IPS-11a (cell line): ENCODE measurements around the gene SPRR2A.
"Not testable (repeated sequence)": the region's sequence is repeated elsewhere in the genome, so short reads cannot be mapped to it uniquely, and the experiment has no call there.

Experiments used
- H3K4me3 ChIP-seq: one replicate; pipeline ENCODE4 v1.5.1; 2013; ENCODE audit warnings: low read depth, low read length, control low read depth

Gene SPRR2A

GRCh38 chr1:153057375-153057774, at the start of gene SPRR2A:
Gene SPRR2A (minus strand): TSS chr1:153057512. CDS start chr1:153056735, 777 bp downstream.
- no peak within 1 kb of the TSS for H3K4me3 ChIP-seq

- H3K4me3 ChIP-seq, result no peak overlapping the region
These were observed 42.9 kb upstream of the SPRR2A start for GRCh38 chr1:153100245-153100644.

GRCh38 chr1:153099461-153100045, 42.2 kb upstream of the SPRR2A start:
- no peak overlapping the region for H3K4me3 ChIP-seq

- H3K4me3 ChIP-seq, result no peak overlapping the region
These were observed 38.5 kb upstream of the SPRR2A start for GRCh38 chr1:153095764-153096163.

GRCh38 chr1:153094426-153094825, 37.1 kb upstream of the SPRR2A start, which contains the start of gene SPRR2E:
Gene SPRR2E (minus strand): TSS chr1:153094526. CDS start chr1:153093751, 775 bp downstream.
- H3K4me3 ChIP-seq, result no peak within 1 kb of the TSS

GRCh38 chr1:153087652-153088051, 30.3 kb upstream of the SPRR2A start:
- no peak overlapping the region for H3K4me3 ChIP-seq

- H3K4me3 ChIP-seq, result no peak overlapping the region
These were observed 24.4 kb upstream of the SPRR2A start for GRCh38 chr1:153081736-153082135.

GRCh38 chr1:153072806-153073726, 15.8 kb upstream of the SPRR2A start:
- no peak overlapping the region for H3K4me3 ChIP-seq

GRCh38 chr1:153071511-153071910, 14.2 kb upstream of the SPRR2A start, which contains the start of gene SPRR2B:
Gene SPRR2B (minus strand): TSS chr1:153071611. CDS start chr1:153070839, 772 bp downstream.
- no peak within 1 kb of the TSS for H3K4me3 ChIP-seq

GRCh38 chr1:153070243-153070642, 12.9 kb upstream of the SPRR2A start:
- H3K4me3 ChIP-seq, result no peak overlapping the region

- no peak overlapping the region for H3K4me3 ChIP-seq
These were observed 1.8 kb upstream of the SPRR2A start for GRCh38 chr1:153058826-153059784.

GRCh38 chr1:153058154-153058553, 842 bp upstream of the SPRR2A start:
- no peak overlapping the region for H3K4me3 ChIP-seq

- H3K4me3 ChIP-seq, result not testable (repeated sequence)
These were observed 1.2 kb downstream of the SPRR2A start for GRCh38 chr1:153056111-153056510.

GRCh38 chr1:153049211-153049610, 8.1 kb downstream of the SPRR2A start:
- H3K4me3 ChIP-seq, result no peak overlapping the region

- H3K4me3 ChIP-seq, result no peak within 1 kb of the TSS
These were observed 16.2 kb downstream of the SPRR2A start, which contains the start of gene SPRR2D for GRCh38 chr1:153040950-153041631. Gene SPRR2D (minus strand): TSS chr1:153041120. CDS start chr1:153040346, 774 bp downstream.

- H3K4me3 ChIP-seq, result no peak overlapping the region
These were observed 22.1 kb downstream of the SPRR2A start for GRCh38 chr1:153035211-153035610.

- no peak overlapping the region for H3K4me3 ChIP-seq
These were observed 24.5 kb downstream of the SPRR2A start for GRCh38 chr1:153032677-153033308.

- H3K4me3 ChIP-seq, result no peak overlapping the region
These were observed 25.2 kb downstream of the SPRR2A start for GRCh38 chr1:153032073-153032472.

- H3K4me3 ChIP-seq, result no peak within 1 kb of the TSS
These were observed 26.4 kb downstream of the SPRR2A start, which contains the start of gene SPRR1B for GRCh38 chr1:153030895-153031294. Gene SPRR1B (plus strand): TSS chr1:153031203. CDS start chr1:153032346, 1,143 bp downstream.

GRCh38 chr1:153028766-153029165, 28.5 kb downstream of the SPRR2A start:
- no peak overlapping the region for H3K4me3 ChIP-seq
